Tibial nerve (tissue), 4 donors: ENCODE results near the gene RNF145.

ENCODE experiments used
- EP300 ChIP-seq, 2 donors: sonication (generic); formaldehyde crosslinking; IDR thresholded peaks; one replicate each; pipeline ENCODE4 v1.6.1; 2017; ENCODE audit warnings: antibody characterized with exemption in 2 of 2, mild to moderate bottlenecking in 1 of 2
- POLR2A ChIP-seq, 2 donors: fragments of 450-650 bp; IDR thresholded peaks; one replicate each; pipeline ENCODE4 v1.6.1; 2017; ENCODE audit warnings: antibody characterized with exemption in 2 of 2, mild to moderate bottlenecking in 2 of 2, moderate library complexity in 2 of 2
- TF ChIP-seq, protein P1 (sequence below), 5 experiments: fragments of 200-600 bp in 3 of 5; fragments of 450-650 bp in 2 of 5; sonication (generic) in 3 of 5; IDR thresholded peaks; one replicate each; pipeline ENCODE4 v1.5.1; 2016 to 2019; ENCODE audit warnings: antibody characterized with exemption in 5 of 5, mild to moderate bottlenecking in 3 of 5, moderate library complexity in 2 of 5

DNA sequence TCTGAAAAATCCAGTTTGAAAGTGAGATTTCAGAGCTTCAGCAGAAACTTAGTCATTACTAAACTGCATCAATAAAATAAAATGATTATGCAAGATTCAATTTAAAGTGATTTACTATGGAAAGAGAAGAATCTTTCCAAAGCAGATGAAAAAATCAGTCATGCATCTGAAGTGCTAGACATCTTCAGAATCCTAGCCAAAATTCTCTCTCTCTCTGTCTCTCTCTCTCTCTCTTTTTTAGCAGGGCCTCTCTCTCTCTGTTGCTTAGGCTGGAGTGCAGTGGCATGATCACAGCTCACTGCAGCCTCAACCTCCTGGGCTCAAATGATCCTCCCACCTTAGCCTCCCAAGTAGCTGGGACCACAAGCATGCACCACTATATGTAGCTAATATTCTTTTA is 35.5 kb upstream of the RNF145 start:
- TF ChIP-seq, protein P1, sequence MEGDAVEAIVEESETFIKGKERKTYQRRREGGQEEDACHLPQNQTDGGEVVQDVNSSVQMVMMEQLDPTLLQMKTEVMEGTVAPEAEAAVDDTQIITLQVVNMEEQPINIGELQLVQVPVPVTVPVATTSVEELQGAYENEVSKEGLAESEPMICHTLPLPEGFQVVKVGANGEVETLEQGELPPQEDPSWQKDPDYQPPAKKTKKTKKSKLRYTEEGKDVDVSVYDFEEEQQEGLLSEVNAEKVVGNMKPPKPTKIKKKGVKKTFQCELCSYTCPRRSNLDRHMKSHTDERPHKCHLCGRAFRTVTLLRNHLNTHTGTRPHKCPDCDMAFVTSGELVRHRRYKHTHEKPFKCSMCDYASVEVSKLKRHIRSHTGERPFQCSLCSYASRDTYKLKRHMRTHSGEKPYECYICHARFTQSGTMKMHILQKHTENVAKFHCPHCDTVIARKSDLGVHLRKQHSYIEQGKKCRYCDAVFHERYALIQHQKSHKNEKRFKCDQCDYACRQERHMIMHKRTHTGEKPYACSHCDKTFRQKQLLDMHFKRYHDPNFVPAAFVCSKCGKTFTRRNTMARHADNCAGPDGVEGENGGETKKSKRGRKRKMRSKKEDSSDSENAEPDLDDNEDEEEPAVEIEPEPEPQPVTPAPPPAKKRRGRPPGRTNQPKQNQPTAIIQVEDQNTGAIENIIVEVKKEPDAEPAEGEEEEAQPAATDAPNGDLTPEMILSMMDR (IDR thresholded peaks at IDR 0.05), result no peak
- TF ChIP-seq POLR2A (IDR thresholded peaks at IDR 0.05) (no peak), EP300 (IDR thresholded peaks at IDR 0.05) (no peak)
